Astrocyte (in vitro differentiated cells and primary cell): Measurements from ENCODE around the gene CREB3L2.

Experiments used
- EZH2 ChIP-seq: IDR thresholded peaks from 2 replicates; pipeline ENCODE4 v1.6.1; 2012; ENCODE audit warnings: mild to moderate bottlenecking, low read length, inconsistent platforms; ENCODE audit not compliant: insufficient read depth
- TF ChIP-seq, protein P1 (sequence below): IDR thresholded peaks from 2 replicates; pipeline ENCODE4 v1.5.1; 2011; ENCODE audit warnings: low read depth, mild to moderate bottlenecking, inconsistent platforms, low read length, moderate library complexity; ENCODE audit not compliant: insufficient read depth

DNA sequence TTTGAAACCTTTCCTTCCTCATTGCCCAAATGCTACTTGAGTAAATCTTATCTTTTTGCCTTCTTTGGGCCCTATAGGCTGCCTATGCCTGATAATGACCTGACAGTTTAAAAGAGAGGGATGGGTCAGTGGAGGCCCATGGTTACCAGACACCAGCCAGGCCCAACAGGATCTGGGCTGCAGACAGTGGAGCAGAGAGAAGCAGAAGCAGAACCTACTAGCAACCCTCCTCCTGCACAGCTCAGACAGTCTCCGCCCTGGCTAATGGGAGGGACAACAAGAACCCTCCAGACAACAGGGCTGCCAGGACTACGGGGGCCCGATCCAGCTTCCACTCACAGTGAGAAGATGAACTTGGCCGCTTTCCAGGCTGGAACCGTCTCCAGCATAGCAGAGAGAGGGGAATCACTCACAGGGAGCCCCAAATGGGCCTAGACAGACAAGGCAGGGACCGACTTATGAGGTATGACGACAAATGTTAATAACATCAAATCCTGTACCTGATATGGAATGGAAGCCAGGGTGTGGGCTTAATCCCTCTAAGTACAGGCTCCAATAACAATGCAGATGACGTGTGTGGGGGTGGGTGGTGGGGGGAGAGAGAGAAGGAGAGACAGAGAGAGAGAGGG is 123.4 kb downstream of the CREB3L2 start:
- TF ChIP-seq, protein P1, sequence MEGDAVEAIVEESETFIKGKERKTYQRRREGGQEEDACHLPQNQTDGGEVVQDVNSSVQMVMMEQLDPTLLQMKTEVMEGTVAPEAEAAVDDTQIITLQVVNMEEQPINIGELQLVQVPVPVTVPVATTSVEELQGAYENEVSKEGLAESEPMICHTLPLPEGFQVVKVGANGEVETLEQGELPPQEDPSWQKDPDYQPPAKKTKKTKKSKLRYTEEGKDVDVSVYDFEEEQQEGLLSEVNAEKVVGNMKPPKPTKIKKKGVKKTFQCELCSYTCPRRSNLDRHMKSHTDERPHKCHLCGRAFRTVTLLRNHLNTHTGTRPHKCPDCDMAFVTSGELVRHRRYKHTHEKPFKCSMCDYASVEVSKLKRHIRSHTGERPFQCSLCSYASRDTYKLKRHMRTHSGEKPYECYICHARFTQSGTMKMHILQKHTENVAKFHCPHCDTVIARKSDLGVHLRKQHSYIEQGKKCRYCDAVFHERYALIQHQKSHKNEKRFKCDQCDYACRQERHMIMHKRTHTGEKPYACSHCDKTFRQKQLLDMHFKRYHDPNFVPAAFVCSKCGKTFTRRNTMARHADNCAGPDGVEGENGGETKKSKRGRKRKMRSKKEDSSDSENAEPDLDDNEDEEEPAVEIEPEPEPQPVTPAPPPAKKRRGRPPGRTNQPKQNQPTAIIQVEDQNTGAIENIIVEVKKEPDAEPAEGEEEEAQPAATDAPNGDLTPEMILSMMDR: no peak
- no peak for TF ChIP-seq EZH2
